HG02943 (cell line): ENCODE data around the gene SPIRE1.
"Not testable (repeated sequence)": the region's sequence is repeated elsewhere in the genome, so short reads cannot be mapped to it uniquely, and the experiment has no call there.

Source experiments
- ATAC-seq: cut with Tn5 transposase; IDR thresholded peaks from one replicate; pipeline ENCODE4 v1.9.1; 2021; ENCODE audit warnings: mild to moderate bottlenecking, low read depth, moderate library complexity; ENCODE audit not compliant: unreplicated experiment

Gene SPIRE1

DNA sequence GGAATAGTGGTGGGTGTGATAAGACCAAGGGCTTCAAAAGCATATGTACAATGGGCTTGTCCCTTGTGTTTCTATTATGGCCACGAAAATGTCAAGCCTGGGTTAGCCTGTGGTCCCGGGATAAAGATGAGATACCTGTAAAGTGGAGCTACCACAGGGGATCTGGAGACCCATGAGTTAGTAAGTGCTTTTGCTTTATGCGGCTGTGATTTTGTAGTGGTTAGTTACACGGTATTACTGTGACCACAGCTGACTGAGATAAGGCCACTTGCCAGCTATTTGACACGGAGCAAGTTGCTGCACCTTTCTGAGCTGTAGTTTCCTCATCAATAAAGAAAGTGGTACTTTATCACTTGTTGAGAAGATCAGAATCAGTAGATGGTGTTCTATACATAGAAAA, 150.9 kb downstream of the SPIRE1 start:
- ATAC-seq, result no peak

DNA sequence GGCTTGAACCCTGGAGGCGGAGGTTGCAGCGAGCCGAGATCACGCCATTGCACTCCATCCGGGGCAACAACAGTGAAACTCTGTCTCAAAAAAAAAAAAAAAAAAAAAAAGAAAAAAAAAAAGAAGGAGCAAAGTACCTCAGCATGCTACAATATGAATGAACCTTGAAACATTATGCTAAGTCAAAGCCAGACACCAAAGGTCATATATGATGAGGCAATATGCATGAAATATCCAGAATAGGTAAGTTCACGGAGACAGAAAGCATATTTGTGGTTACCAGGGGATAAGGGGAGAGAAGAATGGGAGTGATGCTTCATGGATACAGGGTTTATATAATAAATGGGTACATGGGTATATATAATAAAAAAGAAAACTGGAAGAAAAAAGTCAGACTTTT, 156.9 kb downstream of the SPIRE1 start:
- ATAC-seq, result no peak

DNA sequence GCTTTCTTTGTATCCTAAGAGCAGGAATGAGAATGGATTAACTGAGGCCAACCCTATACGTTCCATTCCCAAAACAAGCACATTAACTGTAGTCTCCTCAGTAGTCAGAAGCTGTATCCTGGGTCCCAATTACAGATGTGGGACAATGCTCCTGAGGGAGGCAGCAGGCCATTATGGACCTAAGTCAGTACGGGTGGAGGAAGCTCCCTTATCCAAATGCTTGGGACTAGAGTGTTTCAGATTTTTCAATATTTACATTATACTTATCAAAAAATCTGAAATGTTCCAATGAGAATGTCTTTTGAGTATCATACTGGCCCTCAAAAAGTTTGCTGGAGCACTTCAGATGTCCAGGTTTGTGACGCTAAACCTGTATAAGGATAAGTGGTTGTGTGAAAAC, 160.1 kb downstream of the SPIRE1 start:
- no peak for ATAC-seq

DNA sequence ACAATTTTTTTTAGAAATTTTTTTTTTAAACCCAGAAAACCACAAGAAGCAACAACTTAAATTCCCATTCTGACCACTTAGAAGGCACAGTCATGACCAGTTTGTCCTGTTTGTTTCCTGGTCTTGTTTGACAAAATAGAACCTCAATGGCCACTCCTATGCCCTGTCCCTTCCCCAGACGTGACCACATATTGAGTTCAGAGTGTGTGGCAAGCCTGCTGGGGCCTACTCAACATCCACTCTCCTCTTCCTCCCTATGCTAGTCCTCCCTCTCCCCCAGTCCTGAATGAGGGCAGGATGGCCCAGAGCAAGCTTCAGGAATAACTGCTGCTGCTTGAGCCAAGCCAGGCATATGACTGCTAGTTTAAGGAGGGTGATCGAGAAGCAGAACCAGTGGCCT, 160.6 kb downstream of the SPIRE1 start:
- ATAC-seq, result no peak

DNA sequence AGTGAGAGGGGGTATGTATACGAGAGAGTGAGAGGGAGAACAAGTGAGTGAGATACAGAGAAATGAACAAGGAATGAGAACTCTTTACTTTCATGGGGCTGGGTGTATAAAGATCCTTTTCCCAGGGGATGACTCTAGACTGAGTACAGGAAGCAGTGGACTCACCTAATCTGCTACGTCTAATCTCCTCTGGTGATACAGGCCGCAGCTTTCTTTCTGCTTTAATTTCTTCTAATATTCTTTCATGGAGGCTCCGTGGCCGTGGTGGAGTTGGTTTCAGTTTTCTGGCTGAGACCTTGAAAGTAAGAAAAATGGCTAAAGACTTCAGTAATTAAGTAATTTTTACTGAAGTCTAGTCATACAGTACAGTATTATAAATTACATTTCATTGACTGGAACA, 165.0 kb downstream of the SPIRE1 start:
- no peak for ATAC-seq

DNA sequence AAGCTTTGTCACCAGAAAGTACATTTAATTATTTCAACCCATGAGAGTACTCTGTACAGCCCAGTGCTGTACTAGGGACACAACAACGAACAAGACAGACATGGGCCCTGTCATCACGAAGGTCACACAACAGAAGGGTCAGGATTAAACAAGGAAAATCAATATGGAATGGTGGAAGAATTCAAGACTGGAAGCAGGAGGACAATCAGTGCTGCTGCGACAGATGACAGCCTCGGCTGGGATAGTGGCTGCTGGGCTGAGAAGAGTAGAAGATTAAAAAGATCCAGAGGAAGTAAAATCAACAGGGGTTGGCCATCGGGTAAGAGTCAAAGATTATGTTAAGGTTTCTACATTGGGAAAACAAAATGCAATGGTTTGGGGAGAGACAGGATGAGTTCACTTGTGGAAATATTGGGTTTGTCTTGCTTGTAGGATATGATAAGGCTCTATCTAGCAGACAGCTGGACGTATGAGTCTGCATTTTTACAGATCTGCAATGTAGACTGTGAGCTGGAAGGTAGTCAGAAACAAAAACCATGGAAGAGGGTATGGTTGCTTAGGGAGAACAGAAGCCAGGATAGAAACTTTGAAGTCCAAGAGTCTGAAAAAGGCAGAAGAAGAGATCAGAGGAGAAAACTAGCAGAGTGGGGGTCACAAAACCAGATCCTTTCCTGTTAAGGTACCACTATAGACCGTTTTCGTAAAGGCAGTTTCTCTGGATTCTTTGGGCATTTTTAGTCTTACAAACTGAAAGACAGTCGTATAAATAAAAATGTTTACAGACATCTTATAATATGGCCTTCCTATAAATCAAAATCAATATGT, 166.1 kb downstream of the SPIRE1 start:
- no peak for ATAC-seq

DNA sequence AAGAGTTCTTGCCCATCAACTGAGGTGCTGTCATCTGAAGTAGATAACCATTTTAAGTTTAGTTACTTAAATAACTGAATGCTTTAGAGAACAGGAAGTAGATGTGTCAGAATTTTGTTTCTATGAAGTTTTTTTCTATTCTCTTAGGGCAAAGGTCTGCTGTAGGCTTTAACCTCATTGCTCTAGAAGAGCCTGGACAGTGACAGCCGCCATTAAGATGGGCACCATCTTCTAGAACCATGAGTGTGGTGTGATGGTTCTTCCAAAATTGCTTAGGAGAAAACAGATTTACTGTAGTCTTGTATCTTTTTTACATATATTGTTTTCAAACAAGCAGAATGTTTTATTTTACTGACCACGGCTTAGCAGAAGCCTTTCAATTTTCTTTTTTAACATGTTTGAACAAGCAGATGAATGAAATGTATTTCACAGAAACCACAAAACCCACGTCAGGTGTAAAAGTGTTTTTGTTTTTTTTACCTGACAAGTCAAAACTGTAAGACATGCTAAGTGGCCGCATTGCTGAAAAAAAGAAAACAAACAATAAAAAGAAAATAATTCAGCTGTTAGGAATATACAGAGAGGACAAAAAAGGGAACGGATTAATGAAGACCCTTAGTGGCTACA, 172.3 kb downstream of the SPIRE1 start:
- ATAC-seq, result no peak

DNA sequence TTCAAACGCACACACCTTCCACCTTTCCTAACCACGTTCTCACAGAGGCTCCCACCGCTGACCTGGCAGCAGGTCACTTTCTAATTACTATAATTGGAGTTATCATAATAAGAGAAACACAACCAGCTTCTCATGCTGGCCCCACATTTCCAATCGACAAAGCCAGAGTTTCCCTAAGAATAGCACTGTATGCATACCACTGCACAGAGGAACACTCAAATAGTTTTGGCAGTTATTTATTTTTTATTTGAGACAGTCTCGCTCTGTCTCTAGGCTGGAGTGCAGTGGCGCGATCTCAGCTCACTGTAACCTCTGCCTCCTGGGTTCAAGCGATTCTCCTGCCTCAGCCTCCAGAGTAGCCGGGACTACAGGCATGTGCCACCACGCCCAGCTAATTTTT, 176.0 kb downstream of the SPIRE1 start:
- not testable (repeated sequence) for ATAC-seq

DNA sequence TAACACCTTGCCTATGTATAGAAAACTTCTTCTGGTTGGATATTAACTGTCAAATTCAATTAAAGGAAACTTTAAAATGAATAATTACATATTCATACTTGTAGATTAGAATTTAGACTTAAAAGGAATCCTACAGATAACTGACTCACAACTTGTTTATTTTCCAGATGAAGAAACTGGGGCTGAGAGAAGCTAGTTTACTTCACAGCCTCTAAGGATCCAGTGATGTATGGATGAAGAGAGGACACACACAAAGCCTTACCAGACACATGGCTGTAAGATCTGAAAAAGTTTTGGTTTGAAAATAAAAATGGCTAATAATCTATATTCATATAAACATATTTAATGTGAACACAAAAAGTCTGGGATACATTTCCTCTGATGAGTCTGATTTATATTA, 177.9 kb downstream of the SPIRE1 start:
- ATAC-seq, result no peak

DNA sequence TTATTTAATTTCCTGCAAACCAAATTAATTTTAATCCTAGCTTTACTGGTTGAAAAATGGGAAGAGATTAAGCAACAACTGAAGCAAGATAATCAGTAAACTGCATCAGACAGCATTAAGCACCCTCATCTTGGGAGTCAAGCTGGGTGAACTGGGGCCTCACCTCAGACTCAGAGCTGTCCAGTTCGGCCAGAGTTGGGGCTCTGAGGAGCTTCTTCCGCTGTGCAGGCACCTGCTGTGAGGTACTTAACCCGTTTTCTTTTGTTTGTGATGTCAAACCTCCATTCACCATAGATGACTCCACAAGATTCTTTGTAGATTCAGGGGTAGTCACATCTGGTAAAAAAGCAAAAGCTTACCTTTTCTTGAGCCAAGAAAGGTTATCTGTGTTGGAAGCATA, 178.4 kb downstream of the SPIRE1 start:
- no peak for ATAC-seq

DNA sequence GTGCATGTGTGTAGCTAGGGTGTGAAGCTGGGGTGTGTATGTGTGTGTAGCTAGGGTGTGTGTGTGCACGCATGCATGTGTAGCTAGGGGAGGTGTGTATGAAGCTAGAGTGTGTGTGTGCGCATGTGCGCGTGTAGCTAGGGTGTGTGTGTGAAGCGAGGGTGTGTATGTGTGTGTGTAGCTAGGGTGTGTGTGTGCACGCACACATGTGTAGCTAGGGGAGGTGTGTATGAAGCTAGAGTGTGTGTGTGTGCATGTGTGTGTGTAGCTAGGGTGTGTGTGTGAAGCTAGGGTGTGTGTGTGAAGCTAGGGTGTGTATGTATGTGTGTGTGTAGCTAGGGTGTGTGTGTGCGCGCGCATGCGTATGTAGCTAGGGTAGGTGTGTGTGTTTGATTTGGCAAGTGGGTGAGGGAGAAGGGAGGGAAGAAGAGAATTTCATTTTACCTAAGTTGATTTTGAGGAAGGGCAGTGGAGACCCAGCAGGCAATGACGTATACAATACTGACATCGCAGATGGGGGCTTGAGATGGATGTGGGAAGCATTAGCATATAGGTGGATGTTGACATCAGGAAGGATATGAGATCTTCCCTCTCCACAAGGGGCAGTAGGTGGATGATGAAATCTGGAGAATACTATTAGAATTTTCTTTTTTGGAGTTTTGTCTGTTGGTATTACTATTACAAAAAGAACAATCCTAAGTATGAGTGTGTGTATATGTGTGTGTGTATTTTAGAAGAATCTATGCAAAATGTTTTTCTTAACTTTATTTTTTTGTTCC, 179.4 kb downstream of the SPIRE1 start:
- no peak for ATAC-seq

DNA sequence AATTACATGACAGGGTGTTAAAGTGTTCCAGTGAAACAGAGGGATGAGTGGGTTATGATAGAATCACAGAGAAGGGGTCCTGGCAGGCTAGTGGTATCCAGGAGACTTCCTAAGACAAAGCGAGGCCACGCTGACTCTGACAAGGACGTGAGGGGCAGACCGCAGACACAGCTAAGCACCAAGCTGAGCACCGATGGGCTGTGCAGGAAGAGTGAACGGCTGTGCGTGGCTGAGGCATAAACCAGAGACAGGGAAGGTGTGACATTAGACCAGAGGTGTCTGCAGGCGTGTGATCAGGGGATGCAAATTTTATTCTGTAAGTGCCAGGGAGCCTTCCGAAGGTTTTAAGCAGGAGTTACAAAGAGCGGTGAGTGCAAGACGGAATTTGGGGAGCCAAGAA, 180.3 kb downstream of the SPIRE1 start:
- no peak for ATAC-seq

DNA sequence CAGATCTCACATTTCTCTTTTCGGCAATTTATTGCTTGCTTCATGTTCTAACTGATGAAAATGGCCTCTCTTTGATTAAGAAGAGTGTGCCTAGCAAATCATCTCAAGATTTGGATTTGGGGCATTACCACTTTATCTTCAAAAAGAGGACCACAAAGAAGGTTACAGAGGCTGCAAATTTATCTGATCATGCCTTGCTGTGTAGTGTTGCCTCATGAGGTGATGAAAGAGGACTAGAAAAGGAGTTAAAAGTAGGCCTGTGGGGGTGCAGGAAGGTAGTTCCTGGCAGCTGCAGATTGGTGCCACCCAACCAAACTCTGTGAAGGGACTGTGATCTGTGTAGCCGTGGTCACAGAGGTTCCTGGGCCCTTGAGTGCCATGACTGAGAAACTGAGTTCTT, 181.0 kb downstream of the SPIRE1 start:
- no peak for ATAC-seq

DNA sequence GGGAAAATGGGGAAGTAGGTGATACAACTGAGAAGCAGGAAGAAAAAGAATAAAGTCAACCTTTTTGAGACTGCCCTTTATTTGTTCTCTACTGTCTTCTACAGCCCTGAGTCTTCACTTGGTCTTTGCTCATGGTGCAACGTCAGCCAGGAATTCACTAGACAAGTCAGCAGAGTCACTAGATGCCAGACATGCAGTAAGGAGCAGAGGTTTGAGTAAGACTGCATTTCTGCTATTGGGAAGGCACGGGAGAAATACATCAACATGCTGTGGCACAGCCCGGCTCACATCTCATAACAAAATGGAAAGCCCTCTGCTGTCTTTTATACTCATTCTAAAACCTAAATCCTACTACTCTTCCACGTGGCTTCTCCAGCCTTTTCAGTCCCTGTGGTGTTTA, 183.0 kb downstream of the SPIRE1 start:
- no peak for ATAC-seq

DNA sequence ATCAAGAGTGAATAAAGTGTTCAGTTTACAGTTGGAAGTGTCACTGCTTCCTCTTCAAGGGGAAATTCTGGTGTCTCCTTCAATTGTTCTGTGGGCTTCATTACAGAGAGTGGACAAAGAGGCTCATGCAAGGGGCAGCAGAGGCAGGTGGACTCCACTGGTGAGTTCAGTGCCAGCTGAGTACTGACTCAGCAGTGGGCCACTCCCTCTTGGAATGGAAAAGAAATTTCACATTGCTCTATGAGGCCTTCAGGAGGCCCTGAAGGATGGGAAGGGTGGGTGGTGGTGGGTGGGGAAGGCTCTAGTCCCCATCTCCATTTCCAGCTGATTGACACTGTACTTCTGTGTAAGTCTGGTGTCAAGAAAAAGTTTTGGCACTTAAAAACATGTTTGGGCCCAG, 183.8 kb downstream of the SPIRE1 start:
- ATAC-seq, result no peak

DNA sequence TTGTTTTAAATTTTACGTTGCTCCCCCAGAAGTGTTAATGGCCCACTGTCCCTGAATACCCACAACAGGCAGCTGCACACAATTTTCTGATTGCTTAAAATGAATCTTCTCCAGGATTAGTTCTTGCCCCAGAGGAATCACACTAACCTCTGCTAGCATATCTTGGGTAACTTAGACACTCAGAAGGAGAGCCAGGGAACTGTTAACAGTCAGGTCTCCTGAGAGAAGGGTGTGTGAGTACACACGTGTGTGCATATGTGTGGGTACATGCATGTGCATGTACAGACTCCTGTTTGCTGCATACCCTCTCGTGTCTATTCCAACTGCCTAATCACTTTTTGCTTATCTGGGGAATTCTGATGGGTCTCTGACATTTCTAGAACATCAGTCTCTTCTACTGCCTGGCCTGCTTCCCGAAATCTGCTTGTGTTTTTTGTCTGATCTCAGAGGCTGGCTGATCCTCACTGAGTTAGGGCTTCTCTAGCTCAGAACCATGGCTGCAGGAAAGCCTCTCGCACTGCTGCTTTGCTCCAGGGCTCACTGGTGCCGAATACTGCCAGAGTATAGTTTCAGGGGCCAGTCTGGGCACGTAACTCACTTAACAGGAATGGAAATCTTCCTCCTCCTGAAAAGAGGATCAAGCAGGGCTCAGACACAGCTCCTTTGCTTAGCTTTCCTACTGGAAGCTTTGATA, 187.4 kb downstream of the SPIRE1 start:
- no peak for ATAC-seq

DNA sequence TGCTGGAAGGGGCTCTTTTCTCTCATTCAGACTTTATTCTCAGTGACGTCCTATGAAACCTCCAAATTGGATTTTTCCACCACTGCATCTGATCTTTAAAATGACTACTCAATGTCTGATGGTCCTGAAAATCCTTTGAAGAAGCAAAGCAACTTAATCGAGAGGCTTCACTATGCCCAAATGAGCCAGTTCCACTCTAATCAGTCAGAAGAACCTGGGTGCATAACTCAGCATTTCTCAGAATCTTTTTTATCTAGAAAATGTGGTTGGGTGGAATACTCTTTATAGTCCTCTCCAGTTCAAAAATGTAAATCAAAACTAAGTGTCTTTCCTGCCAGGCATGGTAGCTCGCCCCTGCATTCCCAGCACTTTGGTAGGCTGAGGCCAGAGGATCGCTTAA, 189.5 kb downstream of the SPIRE1 start:
- no peak for ATAC-seq

DNA sequence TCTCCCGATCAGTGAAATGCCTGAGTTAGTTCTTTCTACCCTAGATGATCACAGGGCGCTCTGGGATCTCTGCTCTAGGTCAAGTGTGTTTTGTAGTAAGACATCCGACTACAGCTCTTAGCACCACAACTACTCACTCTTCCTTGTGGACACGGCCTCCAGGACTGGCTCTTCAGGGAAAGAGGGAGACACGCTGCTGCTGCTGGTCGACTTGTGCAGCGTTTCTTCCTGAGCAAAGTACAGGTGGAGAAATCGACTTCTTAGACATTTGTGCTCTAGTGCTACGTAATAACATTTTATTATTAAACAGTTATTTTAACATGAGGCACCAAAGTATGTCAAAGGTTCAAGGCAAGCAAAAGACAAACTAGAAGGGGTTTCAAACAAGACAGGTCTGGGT, 193.2 kb downstream of the SPIRE1 start:
- no peak for ATAC-seq

DNA sequence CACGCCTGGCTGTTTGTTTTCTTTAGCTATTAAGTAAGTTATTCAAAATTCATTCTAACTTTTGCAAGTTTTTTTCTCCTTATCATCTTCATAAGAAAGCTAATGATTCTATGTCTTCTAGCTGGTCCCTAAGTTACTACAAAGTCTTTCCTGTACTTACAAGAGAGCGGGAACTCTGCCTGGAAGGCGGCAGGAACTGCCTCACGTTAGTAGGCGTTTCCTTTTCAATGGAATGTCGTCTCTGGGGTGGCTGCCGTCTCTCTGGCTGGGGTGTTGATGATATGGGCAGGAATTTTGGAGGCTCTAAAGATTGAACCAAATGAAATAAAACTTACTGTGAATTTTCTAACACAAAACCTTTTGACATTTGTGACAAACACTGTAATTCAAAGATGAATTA, 194.7 kb downstream of the SPIRE1 start:
- no peak for ATAC-seq

DNA sequence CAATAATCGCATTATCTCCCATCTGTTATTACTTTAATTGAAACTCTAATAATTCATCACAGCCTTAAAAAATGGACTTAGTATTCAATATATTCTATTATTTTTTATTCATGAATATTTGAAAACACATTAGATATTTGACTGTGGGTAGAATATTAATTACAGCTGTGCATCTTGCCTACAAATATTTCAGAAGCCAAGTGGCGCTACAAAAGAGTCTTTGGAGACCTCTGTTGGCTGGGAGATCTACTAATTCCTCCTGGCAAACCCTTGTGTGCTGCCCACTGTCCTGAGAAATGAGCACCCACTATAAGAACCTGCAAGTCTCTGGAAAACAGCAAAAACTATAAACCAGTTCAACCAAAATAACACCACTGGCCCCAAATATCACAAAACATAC, 195.7 kb downstream of the SPIRE1 start:
- no peak for ATAC-seq

DNA sequence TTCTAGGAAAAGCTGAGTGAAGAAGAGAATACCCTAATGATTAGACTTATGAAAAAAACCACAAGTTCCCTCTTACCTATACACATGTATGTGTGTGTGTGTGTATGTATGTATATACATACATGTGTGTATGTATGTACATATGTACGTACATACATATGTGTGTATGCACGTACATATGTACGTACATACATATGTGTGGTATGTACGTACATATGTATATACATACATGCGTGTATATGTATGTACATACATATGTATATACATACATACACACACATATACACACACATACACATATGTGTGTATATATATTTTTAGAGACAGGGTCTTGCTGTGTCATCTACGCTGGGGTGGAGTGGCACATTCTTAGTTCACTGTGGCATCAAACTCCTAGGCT, 196.6 kb downstream of the SPIRE1 start:
- no peak for ATAC-seq
